MM.1S (cell line): Measurements from ENCODE around the gene SPEM3.

Experiments
- EZH2 ChIP-seq: fragments of 300-600 bp; sonication (generic); optimal IDR thresholded peaks from 2 replicates; pipeline ENCODE3; 2017; ENCODE audit warnings: low read depth, mild to moderate bottlenecking, antibody characterized with exemption, low read length, mixed read lengths
- TF ChIP-seq, protein P1 (sequence below): fragments of 300-600 bp; sonication (generic); IDR thresholded peaks from 2 replicates; pipeline ENCODE4 v1.5.1; 2016; ENCODE audit warnings: antibody characterized with exemption, low read length, mixed read lengths

DNA sequence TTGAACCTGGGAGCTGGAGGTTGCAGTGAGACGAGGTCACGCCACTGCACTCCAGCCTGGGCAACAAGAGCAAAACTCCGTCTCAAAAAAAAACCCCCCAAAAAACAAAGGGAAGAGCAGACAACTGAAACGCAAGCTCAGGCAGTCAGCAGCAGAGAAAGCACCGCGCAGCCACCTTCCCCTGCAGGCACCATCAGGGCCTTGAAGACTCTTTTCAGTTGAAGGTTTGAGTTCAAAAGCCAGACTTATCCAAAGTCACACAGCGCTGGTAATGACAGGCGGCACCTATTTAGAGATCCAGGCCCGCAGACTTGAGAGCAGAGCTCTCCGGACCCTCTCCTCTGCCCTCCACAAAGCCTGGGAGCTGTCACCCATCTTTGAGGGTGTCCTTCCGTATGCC lies 39.6 kb downstream of the SPEM3 start:
- TF ChIP-seq, protein P1, sequence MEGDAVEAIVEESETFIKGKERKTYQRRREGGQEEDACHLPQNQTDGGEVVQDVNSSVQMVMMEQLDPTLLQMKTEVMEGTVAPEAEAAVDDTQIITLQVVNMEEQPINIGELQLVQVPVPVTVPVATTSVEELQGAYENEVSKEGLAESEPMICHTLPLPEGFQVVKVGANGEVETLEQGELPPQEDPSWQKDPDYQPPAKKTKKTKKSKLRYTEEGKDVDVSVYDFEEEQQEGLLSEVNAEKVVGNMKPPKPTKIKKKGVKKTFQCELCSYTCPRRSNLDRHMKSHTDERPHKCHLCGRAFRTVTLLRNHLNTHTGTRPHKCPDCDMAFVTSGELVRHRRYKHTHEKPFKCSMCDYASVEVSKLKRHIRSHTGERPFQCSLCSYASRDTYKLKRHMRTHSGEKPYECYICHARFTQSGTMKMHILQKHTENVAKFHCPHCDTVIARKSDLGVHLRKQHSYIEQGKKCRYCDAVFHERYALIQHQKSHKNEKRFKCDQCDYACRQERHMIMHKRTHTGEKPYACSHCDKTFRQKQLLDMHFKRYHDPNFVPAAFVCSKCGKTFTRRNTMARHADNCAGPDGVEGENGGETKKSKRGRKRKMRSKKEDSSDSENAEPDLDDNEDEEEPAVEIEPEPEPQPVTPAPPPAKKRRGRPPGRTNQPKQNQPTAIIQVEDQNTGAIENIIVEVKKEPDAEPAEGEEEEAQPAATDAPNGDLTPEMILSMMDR: no peak
- no peak for TF ChIP-seq EZH2
